Inferior parietal cortex (tissue), 1 donor: ENCODE results near the gene GABRG2.

Experiments used
- DNase-seq: peaks from one replicate; pipeline ENCODE4 v3.0.0-alpha.2; 2016; ENCODE audit errors: extremely low spot score

GABRG2 gene

DNA sequence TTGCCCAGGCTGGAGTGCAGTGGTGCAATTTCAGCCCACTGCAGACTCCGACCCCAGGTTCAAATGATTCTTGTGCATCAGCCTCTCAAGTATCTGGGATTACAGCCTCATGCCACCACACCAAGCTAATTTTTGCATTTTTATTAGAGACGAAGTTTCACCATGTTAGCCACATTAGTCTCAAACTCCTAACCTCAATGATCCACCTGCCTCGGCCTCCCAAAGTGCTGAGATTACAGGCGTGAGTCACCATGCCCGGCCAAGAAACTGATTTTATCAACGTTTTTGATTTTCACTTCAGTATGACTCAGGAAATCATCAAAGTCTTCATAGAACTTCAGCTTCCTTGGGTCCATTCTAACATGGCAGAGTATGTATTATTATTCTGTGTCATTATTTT is 125.4 kb downstream of the GABRG2 start:
- no peak for DNase-seq

GRCh38 chr5:162196351-162196750 is 128.8 kb downstream of the GABRG2 start:
- no peak for DNase-seq

GRCh38 chr5:162202285-162202880 is 134.8 kb downstream of the GABRG2 start:
- no peak for DNase-seq
